Upper lobe of left lung (tissue), 6 donors: ENCODE measurements around the gene MEGF10. TPM values are rescaled to one million over a fixed set of nuclear protein-coding genes. Genes with fewer than 3 reads are reported as not detected.

ENCODE experiments used
- ATAC-seq, 2 donors: fragments of 200-7000 bp; cut with Tn5 transposase; one replicate each; pipeline ENCODE4 v1.9.1; 2022; ENCODE audit warnings: mild to moderate bottlenecking in 2 of 2, moderate library complexity in 2 of 2; ENCODE audit not compliant: low FRiP score in 2 of 2
- DNase-seq, 2 donors: peaks; one replicate each; pipeline ENCODE4 v3.0.0-alpha.2; 2019 to 2020
- H3K27ac ChIP-seq, 4 donors: fragments of 200-600 bp; sonication (generic); one replicate each; pipeline ENCODE4 v1.5.1; 2016 to 2019
- H3K27me3 ChIP-seq, 4 donors: fragments of 200-600 bp; sonication (generic); one replicate each; pipeline ENCODE4 v1.5.1; 2017 to 2019
- H3K36me3 ChIP-seq, 4 donors: fragments of 200-600 bp; sonication (generic); one replicate each; pipeline ENCODE4 v1.5.1; 2016 to 2019
- H3K4me1 ChIP-seq, 4 donors: fragments of 200-600 bp; sonication (generic); one replicate each; pipeline ENCODE4 v1.5.1; 2018 to 2019
- H3K4me3 ChIP-seq, 4 donors: fragments of 200-600 bp; sonication (generic); one replicate each; pipeline ENCODE4 v1.5.1; 2017 to 2019; ENCODE audit warnings: mild to moderate bottlenecking in 2 of 4, moderate library complexity in 1 of 4
- H3K9me3 ChIP-seq, 4 donors: fragments of 200-600 bp; sonication (generic); one replicate each; pipeline ENCODE4 v1.5.1; 2018 to 2019
- CTCF ChIP-seq, 6 experiments: fragments of 450-650 bp in 4 of 6; fragments of 200-600 bp in 2 of 6; sonication (generic) in 2 of 6; IDR thresholded peaks; one replicate each; pipeline ENCODE4 v1.5.1; 2016 to 2019; ENCODE audit warnings: antibody characterized with exemption in 6 of 6
- EP300 ChIP-seq, 4 donors: sonication (generic); formaldehyde crosslinking; IDR thresholded peaks; one replicate each; pipeline ENCODE4 v1.5.1; 2017; ENCODE audit warnings: antibody characterized with exemption in 4 of 4, control low read depth in 2 of 4
- POLR2A ChIP-seq, 4 donors: fragments of 450-650 bp; IDR thresholded peaks; one replicate each; pipeline ENCODE4 v1.5.1; 2016 to 2017; ENCODE audit warnings: antibody characterized with exemption in 4 of 4, mild to moderate bottlenecking in 2 of 4
- POLR2AphosphoS5 ChIP-seq, 2 donors: sonication (generic); formaldehyde crosslinking; IDR thresholded peaks; one replicate each; pipeline ENCODE4 v1.5.1; 2017; ENCODE audit warnings: antibody characterized with exemption in 2 of 2
- whole genome bisulfite sequencing, 2 donors: methylation state at CpG; one replicate each; pipeline ENCODE4 v1.1.5; 2017 to 2018; 5-methylcytosine and 5-hydroxymethylcytosine counted together
- total RNA-seq, 6 donors: library from RNA; depleted of rRNA in 4 of 6; stranded (reverse); fragments of >200 nt in 4 of 6; gene quantifications; one replicate each; pipeline versions ENCODE4 v1.1.0 to v1.2.1, GENCODE V29; 2016 to 2021
- donor health status: DM: no; HTN: no; CAD: no; lungs with moderate emphysema.
- donor health status: DM: no; HTN: yes; CAD: no; lungs with severe emphysema.

MEGF10 gene
- total RNA-seq, 6 donors from 2014 or later, result under 0.01 to 3.3 (median 0.17) TPM; not detected in 3

GRCh38 chr5:127353327-127353726 lies 62.7 kb downstream of the MEGF10 start:
- Histone ChIP-seq H3K9me3 (no peaks in the 10 kb centered on the region), H3K27ac (no peak overlapping the region), H3K4me1 (no peaks in the 10 kb centered on the region), H3K36me3 (no peaks in the 10 kb centered on the region), H3K27me3 (no peaks in the 10 kb centered on the region), H3K4me3 (no peak overlapping the region)
- ATAC-seq (no peak), DNase-seq (no peak)
- WGBS, 2 donors, result 91 to 92% methylated on average over 5 of the region's 5 CpGs
- TF ChIP-seq EP300 (IDR thresholded peaks at IDR 0.05) (no peak), POLR2A (IDR thresholded peaks at IDR 0.05) (no peak), POLR2AphosphoS5 (IDR thresholded peaks at IDR 0.05) (no peak), CTCF (IDR thresholded peaks at IDR 0.05) (no peak)

GRCh38 chr5:127353796-127354195 lies 63.2 kb downstream of the MEGF10 start:
- Histone ChIP-seq H3K36me3 (no peaks in the 10 kb centered on the region), H3K27ac (no peak overlapping the region), H3K9me3 (no peaks in the 10 kb centered on the region), H3K27me3 (no peaks in the 10 kb centered on the region), H3K4me1 (no peaks in the 10 kb centered on the region), H3K4me3 (no peak overlapping the region)
- WGBS, 2 donors, result 60 to 70% methylated on average over 4 of the region's 4 CpGs
- TF ChIP-seq POLR2A (IDR thresholded peaks at IDR 0.05) (no peak), POLR2AphosphoS5 (IDR thresholded peaks at IDR 0.05) (no peak), CTCF (IDR thresholded peaks at IDR 0.05) (no peak), EP300 (IDR thresholded peaks at IDR 0.05) (no peak)
- DNase-seq, result no peak
- ATAC-seq, result no peak

GRCh38 chr5:127355337-127355736 lies 64.7 kb downstream of the MEGF10 start:
- WGBS, 2 donors, result 69 to 72% methylated on average over 7 of the region's 7 CpGs
- ATAC-seq (no peak), DNase-seq (no peak)
- H3K4me3 ChIP-seq, result no peak overlapping the region
- H3K9me3 ChIP-seq, result no peaks in the 10 kb centered on the region
- H3K4me1 ChIP-seq, result no peaks in the 10 kb centered on the region
- H3K36me3 ChIP-seq, result no peaks in the 10 kb centered on the region
- H3K27me3 ChIP-seq, result no peaks in the 10 kb centered on the region
- no peak overlapping the region for H3K27ac ChIP-seq
- TF ChIP-seq EP300 (IDR thresholded peaks at IDR 0.05), result no peak
- no peak for TF ChIP-seq POLR2A (IDR thresholded peaks at IDR 0.05)
- TF ChIP-seq CTCF (IDR thresholded peaks at IDR 0.05), result no peak
- TF ChIP-seq POLR2AphosphoS5 (IDR thresholded peaks at IDR 0.05), result no peak

- TF ChIP-seq POLR2AphosphoS5 (IDR thresholded peaks at IDR 0.05), result no peak
- no peak for TF ChIP-seq EP300 (IDR thresholded peaks at IDR 0.05)
- TF ChIP-seq POLR2A (IDR thresholded peaks at IDR 0.05), result no peak
- no peak for TF ChIP-seq CTCF (IDR thresholded peaks at IDR 0.05)
- Histone ChIP-seq H3K4me3 (no peak overlapping the region), H3K9me3 (no peaks in the 10 kb centered on the region), H3K4me1 (no peaks in the 10 kb centered on the region), H3K36me3 (no peaks in the 10 kb centered on the region), H3K27ac (no peak overlapping the region), H3K27me3 (no peaks in the 10 kb centered on the region)
- WGBS, 2 donors, result 51 to 54% methylated on average over 2 of the region's 2 CpGs
- DNase-seq (no peak), ATAC-seq (no peak)
Observed at GRCh38 chr5:127358284-127358683, 67.7 kb downstream of the MEGF10 start.

GRCh38 chr5:127358740-127359139 lies 68.1 kb downstream of the MEGF10 start:
- no peaks in the 10 kb centered on the region for H3K36me3 ChIP-seq

More at GRCh38 chr5:127358740-127359139, 68.1 kb downstream of the MEGF10 start:
- DNase-seq (no peak), ATAC-seq (no peak)
- TF ChIP-seq EP300 (IDR thresholded peaks at IDR 0.05) (no peak), POLR2AphosphoS5 (IDR thresholded peaks at IDR 0.05) (no peak), CTCF (IDR thresholded peaks at IDR 0.05) (no peak), POLR2A (IDR thresholded peaks at IDR 0.05) (no peak)
- no peak overlapping the region for H3K27ac ChIP-seq
- H3K4me3 ChIP-seq, result no peak overlapping the region
- no peaks in the 10 kb centered on the region for H3K4me1 ChIP-seq
- H3K9me3 ChIP-seq, result no peaks in the 10 kb centered on the region
- WGBS, 2 donors, result 82% methylated on average over 1 of the region's 1 CpG
- no peaks in the 10 kb centered on the region for H3K27me3 ChIP-seq
